MCF 10A (cell line): Measurements from ENCODE around the gene ULK4. TPM values are rescaled to one million over a fixed set of nuclear protein-coding genes. Genes with fewer than 3 reads are reported as not detected.
"Not testable (repeated sequence)": the region's sequence is repeated elsewhere in the genome, so short reads cannot be mapped to it uniquely, and the experiment has no call there.

Experiments
- BruUV-seq: library from RNA; stranded (reverse); fragments of 400-500 nt; replicated peaks from 2 replicates; lab custom pipeline; 2021; lab: Mats Ljungman, UMichigan
- CTCF ChIA-PET: fragments of 300-600 bp; sonication (Branson Sonifier 250); formaldehyde crosslinking; extraction: SDS; loops from one replicate; lab custom pipeline; 2021; ENCODE audit warnings: antibody characterized with exemption, inconsistent platforms; lab: Yijun Ruan, JAX
- POLR2A ChIA-PET: fragments of 300-600, 350-650 bp; sonication (Branson Sonifier 250); formaldehyde crosslinking; extraction: SDS; loops from one replicate; lab custom pipeline; 2020; ENCODE audit warnings: antibody characterized with exemption, inconsistent platforms; lab: Yijun Ruan, JAX
- DNase-seq: peaks from one replicate; pipeline ENCODE4 v3.0.0-alpha.2; 2018; ENCODE audit not compliant: unreplicated experiment
- H3K27ac Mint-ChIP-seq: one replicate; pipeline ENCODE4 v1.8.0; 2022; ENCODE audit warnings: mild to moderate bottlenecking, low read depth, mixed read lengths; ENCODE audit not compliant: unreplicated experiment
- H3K27me3 Mint-ChIP-seq: one replicate; pipeline ENCODE4 v1.8.0; 2022; ENCODE audit warnings: mixed read lengths; ENCODE audit not compliant: insufficient read depth, unreplicated experiment
- H3K36me3 Mint-ChIP-seq: one replicate; pipeline ENCODE4 v1.8.0; 2022; ENCODE audit warnings: mild to moderate bottlenecking, moderate library complexity, mixed read lengths; ENCODE audit not compliant: insufficient read depth, unreplicated experiment
- H3K4me1 Mint-ChIP-seq: one replicate; pipeline ENCODE4 v1.8.0; 2022; ENCODE audit warnings: mixed read lengths; ENCODE audit not compliant: insufficient read depth, unreplicated experiment
- H3K4me3 Mint-ChIP-seq: one replicate; pipeline ENCODE4 v1.8.0; 2022; ENCODE audit warnings: mild to moderate bottlenecking, moderate library complexity, mixed read lengths; ENCODE audit not compliant: unreplicated experiment
- H3K9me3 Mint-ChIP-seq: one replicate; pipeline ENCODE4 v1.8.0; 2022; ENCODE audit warnings: mixed read lengths; ENCODE audit not compliant: unreplicated experiment
- intact Hi-C: fragments of 100-400 bp; cut with micrococcal nuclease; formaldehyde crosslinking; loops from 2 replicates; pipeline ENCODE4 v1.14.1; 2022
- total RNA-seq: library from RNA; stranded (reverse); gene quantifications from 2 replicates; pipeline ENCODE4 v1.2.3, GENCODE V29; 2022
- TF ChIP-seq, protein P1 (sequence below): fragments of 200-600 bp; IDR thresholded peaks from one replicate; pipeline ENCODE4 v1.8.0; 2022; ENCODE audit warnings: antibody characterized with exemption, mild to moderate bottlenecking; ENCODE audit not compliant: unreplicated experiment

The ULK4 gene
- total RNA-seq, 1 experiment from 2014 or later = 7.8 TPM

DNA sequence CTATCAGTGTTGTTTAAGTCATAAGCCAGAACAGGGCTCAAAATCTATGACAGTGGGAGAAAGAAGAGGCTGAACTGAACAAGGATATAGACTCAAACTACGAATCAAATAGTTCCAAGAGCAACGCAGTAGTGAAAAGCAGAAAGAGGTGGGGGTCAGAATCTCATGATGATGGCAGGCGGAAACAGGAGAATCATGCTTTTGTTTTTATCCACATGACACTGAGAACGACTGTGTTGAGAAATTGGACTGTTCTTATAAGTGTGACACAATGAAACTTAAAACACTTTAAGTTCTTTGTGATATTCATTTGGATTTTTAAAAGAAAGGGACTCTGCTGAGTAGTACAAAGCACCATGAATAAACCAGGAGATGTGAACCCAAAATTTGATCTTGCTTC is 309.4 kb downstream of the ULK4 start:
- CTCF ChIA-PET = no interaction called here
- TF ChIP-seq, protein P1, sequence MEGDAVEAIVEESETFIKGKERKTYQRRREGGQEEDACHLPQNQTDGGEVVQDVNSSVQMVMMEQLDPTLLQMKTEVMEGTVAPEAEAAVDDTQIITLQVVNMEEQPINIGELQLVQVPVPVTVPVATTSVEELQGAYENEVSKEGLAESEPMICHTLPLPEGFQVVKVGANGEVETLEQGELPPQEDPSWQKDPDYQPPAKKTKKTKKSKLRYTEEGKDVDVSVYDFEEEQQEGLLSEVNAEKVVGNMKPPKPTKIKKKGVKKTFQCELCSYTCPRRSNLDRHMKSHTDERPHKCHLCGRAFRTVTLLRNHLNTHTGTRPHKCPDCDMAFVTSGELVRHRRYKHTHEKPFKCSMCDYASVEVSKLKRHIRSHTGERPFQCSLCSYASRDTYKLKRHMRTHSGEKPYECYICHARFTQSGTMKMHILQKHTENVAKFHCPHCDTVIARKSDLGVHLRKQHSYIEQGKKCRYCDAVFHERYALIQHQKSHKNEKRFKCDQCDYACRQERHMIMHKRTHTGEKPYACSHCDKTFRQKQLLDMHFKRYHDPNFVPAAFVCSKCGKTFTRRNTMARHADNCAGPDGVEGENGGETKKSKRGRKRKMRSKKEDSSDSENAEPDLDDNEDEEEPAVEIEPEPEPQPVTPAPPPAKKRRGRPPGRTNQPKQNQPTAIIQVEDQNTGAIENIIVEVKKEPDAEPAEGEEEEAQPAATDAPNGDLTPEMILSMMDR = no peak
- Mint-ChIP-seq H3K4me3 (no peak overlapping the region), H3K27me3 (no peaks in the 10 kb centered on the region), H3K36me3 (no peaks in the 10 kb centered on the region), H3K4me1 (peaks cover 12% of the 10 kb centered on the region), H3K27ac (no peak overlapping the region), H3K9me3 (no peaks in the 10 kb centered on the region)
- intact Hi-C loops = no loop called here
- POLR2A ChIA-PET = no interaction called here
- no TSS peak for BruUV-seq
- no peak for DNase-seq

DNA sequence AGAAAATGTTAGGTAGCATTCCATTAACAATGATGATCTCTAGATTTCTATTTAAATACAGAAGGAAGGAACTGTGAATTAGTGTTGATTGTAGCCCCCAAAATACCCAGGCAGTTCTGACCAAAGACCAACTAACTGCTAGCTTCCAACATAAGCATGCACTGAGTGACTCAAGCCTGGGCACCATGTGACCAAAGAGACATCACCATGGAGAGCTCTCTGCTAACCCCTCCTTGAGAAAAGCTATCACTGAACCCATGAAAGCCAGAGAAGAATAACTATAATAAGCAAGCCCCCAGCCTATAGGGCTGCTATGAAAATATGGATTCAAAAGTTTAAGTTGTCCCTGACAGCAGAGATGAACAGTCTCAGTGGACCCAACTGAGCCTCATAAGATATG is 310.2 kb downstream of the ULK4 start:
- Mint-ChIP-seq H3K27ac (no peak overlapping the region), H3K27me3 (no peaks in the 10 kb centered on the region), H3K9me3 (no peaks in the 10 kb centered on the region), H3K36me3 (no peaks in the 10 kb centered on the region), H3K4me3 (no peak overlapping the region), H3K4me1 (peaks cover 12% of the 10 kb centered on the region)
- no TSS peak for BruUV-seq
- DNase-seq = no peak
- TF ChIP-seq, protein P1 = no peak
- POLR2A ChIA-PET = interaction anchor here (0.6 kb wide), 1 partner anchor 139 kb away, joined by 3 read pairs; no protein-coding TSS in a partner anchor
- CTCF ChIA-PET = no interaction called here
- intact Hi-C loops = no loop called here

DNA sequence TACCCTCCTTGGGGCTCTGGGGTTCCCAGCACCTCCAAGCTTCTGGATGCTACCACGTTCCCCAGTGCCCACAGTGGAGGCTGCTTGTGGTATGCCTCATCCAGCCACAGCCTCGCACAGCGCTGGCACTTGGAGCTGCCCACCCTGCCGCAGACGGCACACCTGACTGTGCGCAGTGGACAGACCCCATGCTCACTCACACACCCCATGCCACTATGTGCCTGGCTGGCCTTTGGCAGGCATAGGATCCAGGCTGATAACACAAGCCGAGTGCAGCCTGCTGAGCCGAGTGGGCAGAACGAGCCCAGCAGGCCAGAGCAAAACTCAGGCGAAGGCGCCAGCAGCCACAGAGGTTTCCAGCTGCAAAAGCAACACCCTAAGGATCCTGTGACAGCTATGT is 311.5 kb downstream of the ULK4 start:
- H3K4me3 Mint-ChIP-seq = no peak overlapping the region
- H3K36me3 Mint-ChIP-seq = no peaks in the 10 kb centered on the region
- no peaks in the 10 kb centered on the region for H3K27me3 Mint-ChIP-seq
- H3K9me3 Mint-ChIP-seq = no peaks in the 10 kb centered on the region
- no TSS peak for BruUV-seq
- intact Hi-C loops = no loop called here
- H3K4me1 Mint-ChIP-seq = peaks cover 12% of the 10 kb centered on the region
- ChIA-PET POLR2A (no interaction called here), CTCF (no interaction called here)
- DNase-seq = no peak
- H3K27ac Mint-ChIP-seq = no peak overlapping the region
- TF ChIP-seq, protein P1 = no peak

- Mint-ChIP-seq H3K4me3 (no peak overlapping the region), H3K4me1 (peaks cover 12% of the 10 kb centered on the region), H3K9me3 (no peaks in the 10 kb centered on the region), H3K27me3 (no peaks in the 10 kb centered on the region), H3K36me3 (no peaks in the 10 kb centered on the region), H3K27ac (no peak overlapping the region)
- CTCF ChIA-PET = no interaction called here
- POLR2A ChIA-PET = no interaction called here
- no TSS peak for BruUV-seq
- TF ChIP-seq, protein P1 = no peak
- intact Hi-C loops = no loop called here
- no peak for DNase-seq
Observed at GRCh38 chr3:41649129-41649739, 312.7 kb downstream of the ULK4 start.

DNA sequence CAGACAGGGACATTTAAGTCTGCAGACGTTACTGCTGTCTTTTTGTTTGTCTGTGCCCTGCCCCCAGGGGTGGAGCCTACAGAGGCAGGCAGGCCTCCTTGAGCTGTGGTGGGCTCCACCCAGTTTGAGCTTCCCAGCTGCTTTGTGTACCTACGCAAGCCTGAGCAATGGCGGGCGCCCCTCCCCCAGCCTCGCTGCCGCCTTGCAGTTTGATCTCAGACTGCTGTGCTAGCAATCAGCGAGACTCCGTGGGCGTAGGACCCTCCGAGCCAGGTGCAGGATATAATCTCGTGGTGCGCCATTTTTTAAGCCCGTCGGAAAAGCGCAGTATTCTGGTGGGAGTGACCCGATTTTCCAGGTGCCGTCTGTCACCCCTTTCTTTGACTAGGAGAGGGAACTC is 314.2 kb downstream of the ULK4 start:
- H3K9me3 Mint-ChIP-seq, CTCF ChIA-PET, H3K4me1 Mint-ChIP-seq, DNase-seq, H3K4me3 Mint-ChIP-seq, H3K36me3 Mint-ChIP-seq, H3K27ac Mint-ChIP-seq, BruUV-seq, H3K27me3 Mint-ChIP-seq, intact Hi-C loops, POLR2A ChIA-PET: not testable (repeated sequence)
